A549 (cell line): ENCODE measurements around the gene SF3A2.

Source experiments
- CBX8 ChIP-seq: fragments of 200-600 bp; sonication (generic); IDR thresholded peaks from 2 replicates; pipeline ENCODE4 v1.6.1; 2016
- CHD2 ChIP-seq: fragments of 150-350 bp; IDR thresholded peaks from 2 replicates; pipeline ENCODE4 v1.6.1; 2014; ENCODE audit warnings: low read length; ENCODE audit not compliant: partially characterized antibody
- CTCF ChIP-seq: fragments of >200 bp; sonication (Bioruptor Twin); formaldehyde crosslinking; IDR thresholded peaks from 3 replicates; pipeline ENCODE4 v1.5.1; 2016
- ELK1 ChIP-seq: fragments of 150-350 bp; IDR thresholded peaks from 2 replicates; pipeline ENCODE4 v1.6.1; 2014; ENCODE audit warnings: low read depth, mild to moderate bottlenecking, low read length
- EP300 ChIP-seq, 2 experiments: fragments of >200 bp; sonication (Bioruptor Twin); formaldehyde crosslinking; IDR thresholded peaks; 2 replicates in 1 of 2; 3 replicates in 1 of 2; pipeline ENCODE4 v1.6.1; 2016 to 2017
- ESRRA ChIP-seq: fragments of 150-350 bp; IDR thresholded peaks from 2 replicates; pipeline ENCODE4 v1.6.1; 2014; ENCODE audit warnings: mild to moderate bottlenecking, low read length, borderline replicate concordance
- KDM5A ChIP-seq: fragments of 200-600 bp; sonication (generic); IDR thresholded peaks from 2 replicates; pipeline ENCODE4 v1.6.1; 2016; ENCODE audit warnings: antibody characterized with exemption, mild to moderate bottlenecking
- MAFK ChIP-seq: fragments of 450-650 bp; IDR thresholded peaks from 2 replicates; pipeline ENCODE4 v1.6.1; 2014; ENCODE audit not compliant: partially characterized antibody
- NR3C1 ChIP-seq: fragments of >200 bp; sonication (Bioruptor Twin); formaldehyde crosslinking; IDR thresholded peaks from 3 replicates; pipeline ENCODE4 v1.6.1; 2017
- POLR2A ChIP-seq: IDR thresholded peaks from 2 replicates; pipeline ENCODE4 v1.6.1; 2012; ENCODE audit warnings: mild to moderate bottlenecking, low read length
- POLR2AphosphoS2 ChIP-seq: conservative IDR thresholded peaks from 2 replicates; pipeline ENCODE4 v1.6.1; 2012; ENCODE audit warnings: low read length, improper control_type of control experiment, inconsistent platforms
- SMC3 ChIP-seq: fragments of >200 bp; sonication (Bioruptor Twin); formaldehyde crosslinking; IDR thresholded peaks from 3 replicates; pipeline ENCODE4 v1.6.1; 2018; ENCODE audit warnings: inconsistent platforms
- SREBF2 ChIP-seq: fragments of 450-650 bp; IDR thresholded peaks from 2 replicates; pipeline ENCODE4 v1.6.1; 2014; ENCODE audit warnings: mild to moderate bottlenecking, moderate library complexity
- ZC3H11A ChIP-seq: fragments of 450-650 bp; IDR thresholded peaks from 2 replicates; pipeline ENCODE4 v1.6.1; 2014; ENCODE audit warnings: antibody characterized with exemption, mild to moderate bottlenecking

DNA sequence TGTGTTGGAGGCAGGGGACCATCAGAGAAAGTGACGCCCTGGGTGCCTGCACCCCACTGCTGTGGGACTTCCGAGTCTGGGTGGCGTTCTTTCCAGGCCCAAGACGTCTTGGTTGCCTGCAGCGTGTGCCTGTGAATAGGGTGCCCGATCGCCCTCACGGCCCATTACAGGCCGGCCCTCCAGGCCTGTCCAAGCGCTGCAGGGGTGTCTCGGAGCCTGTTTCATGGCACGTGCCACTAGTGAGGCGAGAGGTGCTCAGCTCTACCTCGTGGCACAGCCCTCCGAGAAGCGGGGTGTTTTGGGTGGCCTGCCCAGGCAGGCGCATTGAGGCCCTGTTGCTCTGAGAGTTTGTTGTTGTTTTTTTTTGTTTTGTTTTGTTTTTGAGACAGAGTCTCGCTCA lies 42.8 kb upstream of the SF3A2 start:
- TF ChIP-seq CTCF: no peak
- no peak for TF ChIP-seq ELK1
- no peak for TF ChIP-seq POLR2A
- no peak for TF ChIP-seq SMC3
- TF ChIP-seq CBX8: no peak
- no peak for TF ChIP-seq ESRRA
- no peak for TF ChIP-seq NR3C1
- no peak for TF ChIP-seq EP300 (IDR thresholded peaks at IDR 0.05)
- no peak for TF ChIP-seq ZC3H11A
- TF ChIP-seq POLR2AphosphoS2: no peak
- no peak for TF ChIP-seq MAFK
- no peak for TF ChIP-seq KDM5A
- no peak for TF ChIP-seq CHD2
- TF ChIP-seq SREBF2: no peak
